Measurements from ENCODE around the gene FAM200A.

Gene FAM200A

DNA sequence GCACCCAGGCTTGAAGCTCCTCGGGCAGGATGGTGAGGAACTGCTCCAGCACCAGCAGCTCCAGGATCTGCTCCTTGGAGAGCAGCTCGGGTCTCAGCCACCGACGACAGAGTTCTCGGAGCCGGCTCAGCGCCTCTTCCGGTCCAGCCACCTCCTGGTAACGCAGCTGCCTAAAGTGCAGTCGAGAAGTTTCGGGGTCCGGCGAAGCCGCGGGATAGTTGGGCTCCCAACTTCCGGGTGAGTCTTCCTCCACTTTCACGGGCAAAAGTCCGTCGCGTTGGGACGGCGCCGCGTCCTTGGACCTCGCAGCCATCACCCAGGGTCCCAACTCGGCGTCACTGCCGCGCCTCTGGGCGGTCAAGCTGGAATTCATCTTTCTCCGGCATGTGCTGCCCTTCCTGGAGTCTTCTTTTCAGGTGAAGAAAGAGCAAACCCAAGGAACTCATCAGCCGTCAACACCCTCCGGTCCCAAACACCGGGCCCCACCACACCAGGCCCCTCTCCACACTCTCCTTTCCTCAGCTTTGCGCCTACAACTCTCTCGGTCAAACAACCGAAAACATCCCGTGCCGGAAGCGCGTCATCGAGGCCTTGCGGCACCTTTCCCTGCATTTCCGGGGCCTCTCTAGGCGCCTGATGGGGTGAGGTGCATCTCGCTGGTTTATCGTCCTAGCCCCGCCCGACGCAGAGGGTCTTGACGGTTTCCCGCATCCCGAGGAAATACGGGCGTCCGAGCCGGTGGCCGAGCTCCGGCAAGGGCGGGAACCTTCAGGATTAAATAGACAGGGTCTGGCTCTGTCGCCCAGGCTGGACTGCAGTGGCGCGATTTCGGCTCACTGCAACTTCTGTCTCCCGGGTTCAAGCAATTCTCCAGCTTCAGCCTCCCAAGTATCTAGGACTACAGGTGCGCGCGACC is 51.9 kb downstream of the FAM200A start, which contains the start of gene ZNF394:
ZNF394 (minus strand) TSS at position 561 of the 916 bp plus-strand sequence; CDS start at position 373, 188 bp downstream.
- peak; percentile 76 to 90 for DNase-seq

DNA sequence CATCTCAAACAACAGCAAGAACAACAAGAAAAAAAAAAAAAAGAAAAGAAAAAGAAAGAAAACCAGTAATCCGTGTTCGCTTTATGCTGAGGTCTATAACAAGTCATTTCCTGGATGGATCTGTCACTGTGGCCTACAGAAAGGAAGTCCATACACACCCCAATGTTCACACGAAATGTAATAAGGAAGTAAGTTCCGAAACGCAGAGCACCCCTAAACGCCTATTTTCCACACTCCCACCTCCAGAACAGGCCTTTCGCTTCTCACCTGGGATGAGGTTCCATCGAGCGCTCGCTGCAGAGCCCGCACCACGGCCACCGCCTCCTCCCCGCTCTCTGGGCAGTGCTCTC is 52.6 kb downstream of the FAM200A start:
- DNase-seq = no peak

DNA sequence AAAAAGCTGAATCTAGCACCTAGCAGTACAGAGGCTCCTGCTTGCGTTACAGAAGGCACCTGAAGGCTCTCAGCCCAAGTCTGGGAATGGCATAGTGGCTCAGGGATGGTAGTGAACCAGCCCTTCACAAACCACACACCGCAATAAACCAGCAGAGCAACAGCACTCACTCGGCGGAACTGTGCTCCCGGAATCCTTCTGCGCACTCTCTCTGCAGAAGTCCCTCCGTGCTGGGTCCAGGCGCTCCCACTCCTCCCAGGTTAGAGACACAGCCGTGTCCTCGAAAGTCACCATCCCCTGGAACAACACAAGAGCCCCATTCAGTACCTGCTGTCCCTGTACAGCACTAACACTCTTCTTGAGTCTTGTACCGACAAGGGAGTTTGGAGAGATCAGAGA is 53.4 kb downstream of the FAM200A start:
- no peak for DNase-seq

DNA sequence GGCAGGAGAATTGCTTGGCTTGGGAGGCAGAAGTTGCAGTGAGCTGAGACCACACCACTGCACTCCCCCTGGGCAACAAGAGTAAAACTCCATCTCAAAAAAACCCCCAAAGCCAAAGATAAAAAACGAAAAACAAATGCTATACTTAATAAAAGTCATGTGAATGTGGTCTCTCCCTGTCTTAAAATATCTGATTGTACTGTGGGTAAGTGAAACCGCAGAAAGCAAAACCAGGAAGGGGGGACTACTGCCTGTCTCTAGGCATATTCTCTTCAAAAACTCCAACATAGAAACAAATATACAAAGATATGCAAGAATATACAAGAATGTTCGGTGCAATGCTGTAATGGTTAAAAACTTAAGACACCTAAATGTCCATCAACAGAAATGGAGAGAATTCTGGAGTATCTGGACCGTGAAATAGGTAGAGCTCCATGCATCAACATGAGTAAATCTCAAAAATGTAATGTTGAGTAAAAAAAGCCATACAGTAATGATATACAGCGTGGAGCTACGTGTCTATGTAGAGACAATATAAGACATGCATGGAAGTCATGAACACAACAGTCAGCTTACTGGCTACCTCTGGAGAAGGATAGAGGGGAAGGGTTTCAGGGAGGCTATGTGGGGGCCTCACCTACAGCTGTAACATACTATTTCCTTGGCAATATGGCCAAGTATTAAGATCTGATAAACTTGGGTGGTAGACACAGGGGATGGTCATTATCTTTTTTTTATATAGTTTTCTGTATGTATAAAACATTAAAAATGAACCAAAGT is 54.0 kb downstream of the FAM200A start:
- no peak for DNase-seq
